ENCODE data around the gene TRIM16.
"Not testable (repeated sequence)": the region's sequence is repeated elsewhere in the genome, so short reads cannot be mapped to it uniquely, and the experiment has no call there.

TRIM16 gene

DNA sequence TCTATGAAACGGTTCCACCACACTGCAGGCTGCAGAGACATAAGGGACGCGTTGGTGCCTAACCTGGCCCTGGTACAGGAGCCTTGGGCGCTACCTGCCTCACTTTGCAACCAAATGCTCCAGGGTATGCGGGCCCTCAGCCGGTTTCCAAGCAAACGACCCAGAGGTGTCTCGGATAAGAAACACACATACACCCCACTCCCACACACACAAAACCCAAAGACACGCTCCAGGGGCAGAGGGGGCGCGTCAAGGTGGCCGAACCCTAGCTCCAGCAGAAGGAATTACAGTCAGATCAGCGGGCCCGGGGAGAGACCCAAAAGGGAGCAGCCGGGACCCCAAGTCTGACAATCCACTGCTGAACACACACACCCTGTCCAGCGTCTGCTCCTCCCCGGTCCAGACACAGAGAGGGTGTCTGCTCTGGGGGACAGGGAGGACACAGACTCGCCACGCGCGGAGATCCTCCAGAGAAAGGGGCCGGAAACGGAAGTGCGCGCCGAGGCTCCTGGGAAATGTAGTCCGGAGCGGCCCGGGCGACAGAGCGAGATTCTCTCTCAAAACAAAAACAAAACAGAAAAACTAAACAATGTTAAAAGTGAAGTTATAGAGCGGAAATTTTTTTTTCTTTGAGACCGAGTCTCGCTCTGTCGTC, at the start of gene TRIM16:
Gene TRIM16, minus strand, starts transcription at position 488 of the 655 bp plus-strand sequence. CDS start 32,702 bp downstream, outside the sequence.
- DNase-seq (ENCODE audit: low read depth in 1 of 2, low spot score in 1 of 2) = peak; percentile 66 to 67

DNA sequence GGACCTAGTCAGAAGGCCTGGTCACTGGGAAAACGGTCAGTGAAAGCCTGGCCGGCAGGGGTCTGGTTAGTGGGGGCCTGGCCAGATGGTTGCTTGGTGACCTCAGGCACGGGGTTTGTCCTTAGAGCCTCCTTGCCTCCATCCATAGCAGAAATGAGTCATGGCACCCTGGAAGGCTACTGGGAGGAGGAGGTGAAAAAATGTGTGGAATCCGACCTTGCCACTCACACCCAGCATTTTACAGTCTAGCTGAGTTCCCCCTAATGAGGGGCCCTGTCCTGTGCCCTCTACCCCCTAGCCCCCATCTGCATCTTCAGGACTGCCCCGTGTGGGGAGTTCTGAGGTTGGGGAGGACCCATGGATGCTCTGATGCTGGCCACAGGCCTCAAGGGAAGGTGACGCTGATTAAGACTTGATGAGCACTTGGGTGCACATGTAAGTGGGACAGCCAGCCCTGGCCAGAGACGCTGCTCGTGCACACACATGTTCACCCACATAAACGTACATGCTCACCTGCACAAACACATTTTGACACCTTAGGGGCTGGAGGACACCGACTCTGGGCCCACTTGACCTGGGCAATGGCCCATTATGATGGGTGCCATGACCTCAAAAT, 49.2 kb upstream of the TRIM16 start:
- DNase-seq (ENCODE audit: low read depth in 1 of 2, low spot score in 1 of 2) = not testable (repeated sequence)

- DNase-seq (ENCODE audit: low read depth in 1 of 2, low spot score in 1 of 2) = not testable (repeated sequence)
Measured at GRCh38 chr17:15731900-15732299, 47.8 kb upstream of the TRIM16 start, which contains the start of gene TBC1D26. Gene TBC1D26, plus strand, starts transcription at chr17:15732283. Its CDS starts 3,066 bp downstream, at chr17:15735349.

- not testable (repeated sequence) for DNase-seq (ENCODE audit: low read depth in 1 of 2, low spot score in 1 of 2)
Measured at GRCh38 chr17:15730535-15730934, 46.4 kb upstream of the TRIM16 start.

DNA sequence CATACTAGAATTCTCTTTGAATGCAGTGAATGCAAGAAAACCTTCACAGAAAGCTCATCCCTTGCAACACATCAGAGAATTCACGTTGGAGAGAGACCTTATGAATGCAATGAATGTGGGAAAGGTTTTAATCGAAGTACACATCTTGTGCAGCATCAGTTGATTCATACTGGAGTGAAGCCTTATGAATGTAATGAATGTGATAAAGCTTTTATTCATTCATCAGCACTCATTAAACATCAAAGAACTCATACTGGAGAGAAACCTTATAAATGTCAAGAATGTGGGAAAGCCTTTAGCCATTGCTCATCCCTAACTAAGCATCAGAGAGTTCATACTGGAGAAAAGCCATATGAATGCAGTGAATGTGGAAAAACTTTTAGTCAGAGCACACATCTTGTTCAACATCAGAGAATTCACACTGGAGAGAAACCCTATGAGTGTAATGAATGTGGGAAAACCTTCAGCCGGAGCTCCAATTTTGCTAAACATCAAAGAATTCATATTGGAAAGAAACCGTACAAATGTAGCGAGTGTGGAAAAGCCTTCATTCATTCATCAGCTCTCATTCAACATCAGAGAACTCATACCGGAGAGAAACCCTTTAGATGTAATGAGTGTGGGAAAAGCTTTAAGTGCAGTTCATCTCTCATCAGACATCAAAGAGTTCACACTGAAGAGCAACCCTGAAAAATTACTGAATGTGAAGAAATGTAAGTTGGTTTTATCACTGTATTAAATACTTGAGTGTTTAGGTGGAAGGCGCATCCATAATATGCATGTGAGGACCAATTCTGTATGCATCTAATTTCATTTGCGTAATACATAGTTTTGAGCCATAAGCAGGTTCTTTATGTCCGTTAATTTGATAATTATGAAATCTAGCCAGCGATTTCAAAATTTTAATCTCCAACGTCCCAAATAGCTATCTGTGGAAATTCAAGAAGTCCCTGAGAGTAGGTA, 32.8 kb upstream of the TRIM16 start:
- DNase-seq (ENCODE audit: low read depth in 1 of 2, low spot score in 1 of 2) = not testable (repeated sequence)

- DNase-seq (ENCODE audit: low read depth in 1 of 2, low spot score in 1 of 2) = not testable (repeated sequence)
Measured at GRCh38 chr17:15708879-15709278, 24.8 kb upstream of the TRIM16 start.

DNA sequence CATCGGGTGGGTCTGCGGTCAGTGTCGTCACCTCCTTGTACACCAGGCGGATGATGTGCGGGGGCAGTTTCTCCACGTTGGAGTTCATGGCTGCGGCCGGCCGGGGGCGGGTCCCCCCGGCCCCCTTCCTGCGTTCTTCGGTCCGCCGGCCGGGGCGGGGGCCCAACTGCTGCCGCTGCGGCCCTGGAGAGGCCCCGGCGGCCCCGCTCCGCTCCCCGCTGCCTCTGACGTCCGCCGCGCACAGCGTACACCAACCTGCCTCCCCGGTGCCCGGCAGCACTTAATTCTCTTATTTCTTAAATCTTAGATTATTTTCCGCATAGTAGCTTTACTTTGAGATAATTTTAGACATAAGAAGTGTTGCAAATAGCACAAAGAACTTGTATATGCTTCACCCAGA, 20.7 kb upstream of the TRIM16 start:
- DNase-seq (ENCODE audit: low read depth in 1 of 2, low spot score in 1 of 2) = not testable (repeated sequence)

DNA sequence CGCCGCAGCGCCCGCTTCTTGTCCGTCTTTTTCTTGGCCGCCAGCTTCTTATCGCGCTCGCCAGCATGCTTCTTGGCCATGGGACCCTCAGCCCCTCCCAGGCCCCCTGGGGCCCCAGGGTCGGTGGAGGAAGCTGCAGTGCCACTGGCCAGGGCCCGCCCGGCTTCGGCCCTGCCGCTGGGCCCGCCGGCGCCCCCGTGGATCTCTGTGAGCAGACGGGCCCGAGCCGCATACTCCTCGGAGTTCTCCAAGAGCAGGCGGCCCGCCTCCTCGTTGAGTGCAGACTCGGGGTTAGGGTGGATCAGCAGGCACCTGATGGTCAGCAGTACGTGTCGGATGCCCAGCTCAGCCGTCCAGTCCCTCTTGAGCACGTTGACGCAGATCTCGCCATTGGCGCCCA, 20.1 kb upstream of the TRIM16 start:
- not testable (repeated sequence) for DNase-seq (ENCODE audit: low read depth in 1 of 2, low spot score in 1 of 2)

- DNase-seq (ENCODE audit: low read depth in 1 of 2, low spot score in 1 of 2) = not testable (repeated sequence)
Measured at GRCh38 chr17:15699937-15700336, 15.8 kb upstream of the TRIM16 start.

DNA sequence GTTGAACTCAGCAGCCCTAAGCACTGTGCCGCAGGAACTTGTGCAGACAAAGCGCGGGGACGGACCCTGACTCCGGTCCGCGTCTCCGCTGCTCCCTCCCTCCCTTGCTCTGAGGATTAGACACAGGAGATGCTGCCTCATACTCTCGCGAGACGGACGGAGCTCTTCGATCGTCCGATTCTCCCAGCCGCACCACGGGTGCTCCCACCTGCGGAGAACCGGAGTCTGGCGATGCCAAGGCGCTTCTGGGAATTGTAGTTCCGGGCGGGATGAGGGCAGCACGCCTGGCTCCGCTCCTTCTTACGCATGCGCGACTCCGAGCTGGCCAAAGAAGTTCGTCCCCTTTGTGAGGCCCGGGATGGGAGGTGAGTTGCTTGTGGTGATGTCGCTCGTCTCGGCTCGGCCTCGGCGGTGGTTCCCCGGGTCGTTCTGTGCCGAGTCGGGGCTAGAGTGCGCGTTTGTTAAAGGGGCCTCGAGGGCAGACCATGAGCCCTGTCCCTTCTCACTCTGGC, 15.4 kb upstream of the TRIM16 start, which contains the start of gene ZNF286A:
Gene ZNF286A, plus strand, starts transcription at position 340 of the 512 bp plus-strand sequence. CDS start 578 bp downstream, outside the sequence.
- peak; percentile 84 to 93 for DNase-seq (ENCODE audit: low read depth in 1 of 2, low spot score in 1 of 2)

GRCh38 chr17:15698967-15699366, 14.9 kb upstream of the TRIM16 start:
- DNase-seq (ENCODE audit: low read depth in 1 of 2, low spot score in 1 of 2) = not testable (repeated sequence)

- DNase-seq (ENCODE audit: low read depth in 1 of 2, low spot score in 1 of 2) = not testable (repeated sequence)
Measured at GRCh38 chr17:15687494-15687893, 3.4 kb upstream of the TRIM16 start.

- DNase-seq (ENCODE audit: low read depth in 1 of 2, low spot score in 1 of 2) = not testable (repeated sequence)
Measured at GRCh38 chr17:15683135-15683534, 976 bp downstream of the TRIM16 start.

DNA sequence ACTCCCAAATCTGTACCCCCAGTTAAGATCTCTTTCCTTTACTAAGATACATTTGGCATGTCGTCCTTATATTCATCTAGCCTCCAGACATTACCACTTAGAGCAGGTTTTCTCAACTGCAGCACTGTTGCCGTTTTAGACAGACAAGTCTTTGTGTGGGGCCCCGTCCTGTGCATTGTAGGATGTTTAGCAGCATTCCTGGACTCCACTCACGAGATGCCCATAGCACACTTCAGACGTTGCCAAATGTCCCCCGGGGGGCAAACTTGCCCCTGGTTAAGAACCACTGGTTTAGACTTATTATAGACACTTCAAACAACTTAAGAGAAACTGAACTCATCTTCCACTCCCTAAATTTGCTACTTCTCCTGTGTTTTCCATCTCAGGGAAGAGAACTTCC, 8.1 kb downstream of the TRIM16 start:
- not testable (repeated sequence) for DNase-seq (ENCODE audit: low read depth in 1 of 2, low spot score in 1 of 2)

GRCh38 chr17:15674640-15675039, 9.5 kb downstream of the TRIM16 start:
- not testable (repeated sequence) for DNase-seq (ENCODE audit: low read depth in 1 of 2, low spot score in 1 of 2)

- not testable (repeated sequence) for DNase-seq (ENCODE audit: low read depth in 1 of 2, low spot score in 1 of 2)
Measured at GRCh38 chr17:15669526-15669925, 14.6 kb downstream of the TRIM16 start.

DNA sequence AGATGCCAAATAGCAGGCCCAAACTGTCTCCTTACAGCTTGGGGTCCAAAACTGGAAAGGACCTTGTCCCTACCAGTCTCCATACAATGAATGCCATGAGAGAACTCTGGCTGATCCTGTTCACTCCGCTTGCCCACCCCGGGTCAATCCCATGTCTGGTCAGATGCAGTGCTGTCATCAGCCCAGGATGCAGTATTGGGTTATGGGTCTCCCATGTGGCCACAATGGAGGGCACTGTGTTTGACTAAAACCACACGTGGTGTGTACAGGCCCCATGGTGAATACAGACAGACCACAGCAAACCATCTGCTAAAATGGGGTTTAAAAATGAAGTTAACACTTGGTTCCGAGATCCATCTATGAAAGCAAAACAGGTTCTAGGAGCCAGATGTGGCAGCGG, 20.4 kb downstream of the TRIM16 start:
- DNase-seq (ENCODE audit: low read depth in 1 of 2, low spot score in 1 of 2) = no peak

DNA sequence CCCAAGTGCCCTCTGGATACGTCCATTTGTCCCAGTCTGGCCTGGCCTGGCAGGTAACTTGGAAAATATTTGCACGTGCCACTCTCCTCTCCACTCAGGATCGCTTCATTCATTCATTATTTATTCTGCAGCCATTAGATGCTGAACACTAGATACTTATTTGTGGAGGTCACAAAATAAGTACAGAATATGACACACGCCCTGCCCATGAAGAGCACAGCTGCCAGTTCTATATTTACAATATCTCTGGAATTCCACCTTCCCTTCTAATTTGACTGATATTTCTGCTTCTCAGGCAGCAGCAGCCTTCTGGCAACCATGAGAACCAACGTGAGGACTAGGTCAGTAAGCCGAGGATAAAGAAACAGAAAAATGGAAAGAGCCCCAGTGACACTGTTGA, 20.9 kb downstream of the TRIM16 start:
- DNase-seq (ENCODE audit: low read depth in 1 of 2, low spot score in 1 of 2) = no peak

GRCh38 chr17:15662681-15663080, 21.4 kb downstream of the TRIM16 start:
- DNase-seq (ENCODE audit: low read depth in 1 of 2, low spot score in 1 of 2) = no peak

- no peak for DNase-seq (ENCODE audit: low read depth in 1 of 2, low spot score in 1 of 2)
Measured at GRCh38 chr17:15660077-15660476, 24.0 kb downstream of the TRIM16 start.

- DNase-seq (ENCODE audit: low read depth in 1 of 2, low spot score in 1 of 2) = no peak
Measured at GRCh38 chr17:15659663-15660062, 24.4 kb downstream of the TRIM16 start.
